Upper lobe of right lung (tissue), 1 donor: ENCODE data around the gene PIGQ. TPM values are rescaled to one million over a fixed set of nuclear protein-coding genes. Genes with fewer than 3 reads are reported as not detected.

ENCODE experiments used
- ATAC-seq: fragments of 200-7000 bp; cut with Tn5 transposase; one replicate; pipeline ENCODE4 v1.9.1; 2020; ENCODE audit warnings: mild to moderate bottlenecking, moderate library complexity
- DNase-seq: peaks from one replicate; pipeline ENCODE4 v3.0.0-alpha.2; 2020
- H3K27ac ChIP-seq: fragments of 200-600 bp; one replicate; pipeline ENCODE4 v1.8.0; 2022
- H3K27me3 ChIP-seq: fragments of 200-600 bp; one replicate; pipeline ENCODE4 v1.8.0; 2022; ENCODE audit warnings: mild to moderate bottlenecking
- H3K36me3 ChIP-seq: fragments of 200-600 bp; one replicate; pipeline ENCODE4 v1.8.0; 2022
- H3K4me1 ChIP-seq: fragments of 200-600 bp; one replicate; pipeline ENCODE4 v1.8.0; 2022
- H3K4me3 ChIP-seq: fragments of 200-600 bp; one replicate; pipeline ENCODE4 v1.8.0; 2022; ENCODE audit warnings: mild to moderate bottlenecking
- H3K9me3 ChIP-seq: fragments of 200-600 bp; one replicate; pipeline ENCODE4 v1.8.0; 2022
- intact Hi-C: fragments of 100-400 bp; cut with DNase I; formaldehyde crosslinking; loops from one replicate; pipeline ENCODE4 v1.11.0; 2022
- total RNA-seq: library from RNA; stranded (reverse); fragmentation: NEBNext Ultra II Directional; extraction: Animal tissue kit (Norgen Biotek cat#: 25700); gene quantifications from one replicate; pipeline ENCODE4 v1.2.1, GENCODE V29; 2021
- TF ChIP-seq, protein P1 (sequence below): fragments of 200-600 bp; IDR thresholded peaks from one replicate; pipeline ENCODE4 v1.8.0; 2022; ENCODE audit warnings: antibody characterized with exemption
- donor health status: DM: no; HTN: yes; CAD: no; lungs with severe emphysema.

PIGQ gene
- total RNA-seq, 1 donor from 2014 or later, result 59.4 TPM

GRCh38 chr16:580141-580945 lies 10.6 kb downstream of the PIGQ start:
- intact Hi-C loops, result no loop called here
- H3K27me3 ChIP-seq, result no peaks in the 10 kb centered on the region
- DNase-seq, result no peak
- no peak for ATAC-seq
- H3K4me1 ChIP-seq, result no peaks in the 10 kb centered on the region
- peaks cover 7% of the 10 kb centered on the region for H3K36me3 ChIP-seq
- no peak overlapping the region for H3K4me3 ChIP-seq
- H3K27ac ChIP-seq, result no peak overlapping the region
- no peaks in the 10 kb centered on the region for H3K9me3 ChIP-seq
- TF ChIP-seq, protein P1, sequence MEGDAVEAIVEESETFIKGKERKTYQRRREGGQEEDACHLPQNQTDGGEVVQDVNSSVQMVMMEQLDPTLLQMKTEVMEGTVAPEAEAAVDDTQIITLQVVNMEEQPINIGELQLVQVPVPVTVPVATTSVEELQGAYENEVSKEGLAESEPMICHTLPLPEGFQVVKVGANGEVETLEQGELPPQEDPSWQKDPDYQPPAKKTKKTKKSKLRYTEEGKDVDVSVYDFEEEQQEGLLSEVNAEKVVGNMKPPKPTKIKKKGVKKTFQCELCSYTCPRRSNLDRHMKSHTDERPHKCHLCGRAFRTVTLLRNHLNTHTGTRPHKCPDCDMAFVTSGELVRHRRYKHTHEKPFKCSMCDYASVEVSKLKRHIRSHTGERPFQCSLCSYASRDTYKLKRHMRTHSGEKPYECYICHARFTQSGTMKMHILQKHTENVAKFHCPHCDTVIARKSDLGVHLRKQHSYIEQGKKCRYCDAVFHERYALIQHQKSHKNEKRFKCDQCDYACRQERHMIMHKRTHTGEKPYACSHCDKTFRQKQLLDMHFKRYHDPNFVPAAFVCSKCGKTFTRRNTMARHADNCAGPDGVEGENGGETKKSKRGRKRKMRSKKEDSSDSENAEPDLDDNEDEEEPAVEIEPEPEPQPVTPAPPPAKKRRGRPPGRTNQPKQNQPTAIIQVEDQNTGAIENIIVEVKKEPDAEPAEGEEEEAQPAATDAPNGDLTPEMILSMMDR, result no peak

GRCh38 chr16:580946-581498 lies 11.3 kb downstream of the PIGQ start:
- H3K27ac ChIP-seq, result no peak overlapping the region
- DNase-seq (no peak), ATAC-seq (no peak)
- H3K4me3 ChIP-seq, result no peak overlapping the region
- no peaks in the 10 kb centered on the region for H3K27me3 ChIP-seq
- H3K4me1 ChIP-seq, result no peaks in the 10 kb centered on the region
- intact Hi-C loops, result no loop called here
- H3K36me3 ChIP-seq, result peaks cover under 1% of the 10 kb centered on the region
- H3K9me3 ChIP-seq, result no peaks in the 10 kb centered on the region
- TF ChIP-seq, protein P1, result no peak

DNA sequence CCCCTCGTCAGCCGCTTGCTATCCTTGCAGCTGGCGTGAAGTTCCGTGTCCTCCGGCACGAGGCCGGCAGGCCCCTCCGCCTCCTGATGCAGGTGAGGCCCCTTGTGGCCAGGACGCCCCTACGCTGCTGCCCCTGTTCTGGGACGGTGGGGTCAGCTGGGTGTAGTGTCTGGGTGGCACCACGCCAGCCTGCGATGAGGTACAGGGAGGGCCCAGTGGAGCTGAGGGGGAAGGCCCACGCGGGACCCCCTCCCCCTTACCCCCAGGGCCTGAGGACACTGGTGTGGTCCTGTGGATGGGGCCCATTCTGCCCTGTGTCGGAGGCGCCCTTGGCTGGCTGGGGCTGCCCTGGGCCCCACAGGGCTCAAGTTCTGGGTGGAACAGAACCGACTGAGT lies 12.4 kb downstream of the PIGQ start:
- no peaks in the 10 kb centered on the region for H3K27me3 ChIP-seq
- H3K36me3 ChIP-seq, result no peaks in the 10 kb centered on the region
- H3K4me1 ChIP-seq, result peaks cover 5% of the 10 kb centered on the region
- H3K4me3 ChIP-seq, result no peak overlapping the region
- DNase-seq, result no peak
- no peak overlapping the region for H3K27ac ChIP-seq
- intact Hi-C loops, result no loop called here
- no peak for ATAC-seq
- no peaks in the 10 kb centered on the region for H3K9me3 ChIP-seq
- TF ChIP-seq, protein P1, result no peak

GRCh38 chr16:582614-583331 lies 13.0 kb downstream of the PIGQ start:
- H3K9me3 ChIP-seq, result no peaks in the 10 kb centered on the region
- no peak for ATAC-seq
- TF ChIP-seq, protein P1, result no peak
- no peak overlapping the region for H3K4me3 ChIP-seq
- DNase-seq, result no peak
- H3K27me3 ChIP-seq, result no peaks in the 10 kb centered on the region
- H3K4me1 ChIP-seq, result peaks cover 11% of the 10 kb centered on the region
- H3K36me3 ChIP-seq, result no peaks in the 10 kb centered on the region
- intact Hi-C loops, result no loop called here
- H3K27ac ChIP-seq, result no peak overlapping the region

DNA sequence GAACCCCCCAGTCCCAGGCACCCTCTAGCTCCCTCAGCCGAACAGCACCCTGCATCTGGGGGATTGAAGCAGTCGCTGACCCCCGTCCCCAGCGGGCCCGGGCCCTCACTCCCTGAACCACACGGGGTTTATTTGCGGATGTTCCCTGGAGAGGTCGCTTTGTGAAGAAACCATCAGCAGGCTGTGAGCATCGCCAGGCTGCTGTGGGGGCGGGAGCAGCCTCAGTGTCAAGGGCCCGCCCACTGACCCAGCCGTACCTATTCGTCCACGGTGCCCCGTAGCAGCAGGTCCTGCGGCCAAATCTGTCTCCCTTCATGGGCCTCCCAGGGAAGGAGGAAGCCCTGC lies 13.7 kb downstream of the PIGQ start:
- Histone ChIP-seq H3K4me1 (peaks cover 17% of the 10 kb centered on the region), H3K27me3 (no peaks in the 10 kb centered on the region), H3K27ac (no peak overlapping the region), H3K36me3 (no peaks in the 10 kb centered on the region), H3K4me3 (no peak overlapping the region), H3K9me3 (no peaks in the 10 kb centered on the region)
- DNase-seq, result no peak
- intact Hi-C loops, result no loop called here
- TF ChIP-seq, protein P1, result no peak
- no peak for ATAC-seq
